GM06990 (cell line): ENCODE data around the gene CCDC7.
"Not testable (repeated sequence)": the region's sequence is repeated elsewhere in the genome, so short reads cannot be mapped to it uniquely, and the experiment has no call there.

Source experiments
- DNase-seq: peaks from one replicate; pipeline ENCODE4 v3.0.0-alpha.2; 2011; ENCODE audit not compliant: insufficient read length; ENCODE audit errors: extremely low read depth
- H3K27me3 ChIP-seq: replicated peaks from 2 replicates; pipeline ENCODE4 v1.6.0; 2011; ENCODE audit warnings: low read length; ENCODE audit not compliant: control insufficient read depth, insufficient read depth
- H3K36me3 ChIP-seq: 2 replicates; pipeline ENCODE4 v1.5.1; 2011; ENCODE audit warnings: low read length; ENCODE audit not compliant: control insufficient read depth, insufficient read depth
- H3K4me3 ChIP-seq: replicated peaks from 2 replicates; pipeline ENCODE4 v1.5.1; 2011; ENCODE audit warnings: low read depth, mild to moderate bottlenecking, control low read depth, low read length
- CTCF ChIP-seq: IDR thresholded peaks from 2 replicates; pipeline ENCODE4 v1.5.1; 2011; ENCODE audit warnings: low read length, control low read depth, mild to moderate bottlenecking, inconsistent platforms; ENCODE audit not compliant: insufficient read depth, poor library complexity, severe bottlenecking

CCDC7 gene

GRCh38 chr10:32556783-32557395, 110.9 kb downstream of the CCDC7 start:
- no peak overlapping the region for H3K4me3 ChIP-seq
- no peak for DNase-seq
- no peaks in the 10 kb centered on the region for H3K36me3 ChIP-seq
- TF ChIP-seq CTCF = no peak
- H3K27me3 ChIP-seq = no peaks in the 10 kb centered on the region

GRCh38 chr10:32562695-32563094, 116.8 kb downstream of the CCDC7 start:
- H3K4me3 ChIP-seq, DNase-seq, H3K27me3 ChIP-seq, H3K36me3 ChIP-seq: not testable (repeated sequence)

GRCh38 chr10:32577448-32577847, 131.5 kb downstream of the CCDC7 start:
- no peak for TF ChIP-seq CTCF
- no peak for DNase-seq
- H3K36me3 ChIP-seq = no peaks in the 10 kb centered on the region
- H3K27me3 ChIP-seq = no peaks in the 10 kb centered on the region
- no peak overlapping the region for H3K4me3 ChIP-seq

GRCh38 chr10:32582946-32583345, 137.0 kb downstream of the CCDC7 start:
- no peak for TF ChIP-seq CTCF
- Histone ChIP-seq H3K36me3 (no peaks in the 10 kb centered on the region), H3K4me3 (no peak overlapping the region), H3K27me3 (no peaks in the 10 kb centered on the region)
- DNase-seq = no peak

- H3K27me3 ChIP-seq, H3K4me3 ChIP-seq, DNase-seq, H3K36me3 ChIP-seq: not testable (repeated sequence)
Measured at GRCh38 chr10:32598022-32598421, 152.1 kb downstream of the CCDC7 start.

- Histone ChIP-seq H3K27me3 (no peaks in the 10 kb centered on the region), H3K36me3 (no peaks in the 10 kb centered on the region), H3K4me3 (no peak overlapping the region)
- no peak for TF ChIP-seq CTCF
- DNase-seq = no peak
Measured at GRCh38 chr10:32600317-32600716, 154.4 kb downstream of the CCDC7 start.

- H3K27me3 ChIP-seq, H3K4me3 ChIP-seq, H3K36me3 ChIP-seq, DNase-seq: not testable (repeated sequence)
Measured at GRCh38 chr10:32601562-32601961, 155.6 kb downstream of the CCDC7 start.
